HL-60 (cell line): ENCODE data around the gene SELENOK.

ENCODE experiments used
- CTCF ChIP-seq: IDR thresholded peaks from one replicate; pipeline ENCODE4 v1.5.1; 2011; ENCODE audit warnings: low read length, control low read depth, inconsistent platforms; ENCODE audit not compliant: insufficient read depth
- GABPA ChIP-seq: IDR thresholded peaks from 2 replicates; pipeline ENCODE4 v1.6.1; 2012; ENCODE audit warnings: low read depth
- POLR2AphosphoS5 ChIP-seq: IDR thresholded peaks from 2 replicates; pipeline ENCODE4 v1.6.1; 2012; ENCODE audit warnings: low read depth

- TF ChIP-seq CTCF (no peak), POLR2AphosphoS5 (no peak), GABPA (no peak)
Observed at GRCh38 chr3:53935283-53935901, 43.7 kb upstream of the SELENOK start.
